Type B pancreatic cell (in vitro differentiated cells): ENCODE measurements around the gene FGF14. TPM values are rescaled to one million over a fixed set of nuclear protein-coding genes. Genes with fewer than 3 reads are reported as not detected.

Experiments
- DNase-seq: peaks from one replicate; pipeline ENCODE4 v3.0.0; 2021; ENCODE audit warnings: mixed read lengths; ENCODE audit not compliant: unreplicated experiment; ENCODE audit errors: extremely low spot score
- H3K27ac Mint-ChIP-seq: 2 replicates; pipeline ENCODE4 v1.8.0; 2021; ENCODE audit warnings: mild to moderate bottlenecking, mixed read lengths
- H3K27me3 Mint-ChIP-seq: 2 replicates; pipeline ENCODE4 v1.8.0; 2021; ENCODE audit warnings: mixed read lengths
- H3K36me3 Mint-ChIP-seq: 2 replicates; pipeline ENCODE4 v1.8.0; 2021; ENCODE audit warnings: mixed read lengths
- H3K4me1 Mint-ChIP-seq: one replicate; pipeline ENCODE4 v1.8.0; 2021; ENCODE audit warnings: mixed read lengths; ENCODE audit not compliant: unreplicated experiment
- H3K4me3 Mint-ChIP-seq: 2 replicates; pipeline ENCODE4 v1.8.0; 2021; ENCODE audit warnings: mild to moderate bottlenecking, mixed read lengths
- H3K9me3 Mint-ChIP-seq: 2 replicates; pipeline ENCODE4 v1.8.0; 2021; ENCODE audit warnings: mixed read lengths
- total RNA-seq: library from RNA; stranded (reverse); gene quantifications from 2 replicates; pipeline ENCODE4 v1.2.1, GENCODE V29; 2021; ENCODE audit warnings: low replicate concordance
- TF ChIP-seq, protein P1 (sequence below): fragments of 200-600 bp; sonication (generic); conservative IDR thresholded peaks from 2 replicates; pipeline ENCODE4 v1.5.0; 2021; ENCODE audit warnings: antibody characterized with exemption, mild to moderate bottlenecking

The FGF14 gene
- total RNA-seq, 1 donor from 2014 or later: 4.2 TPM

DNA sequence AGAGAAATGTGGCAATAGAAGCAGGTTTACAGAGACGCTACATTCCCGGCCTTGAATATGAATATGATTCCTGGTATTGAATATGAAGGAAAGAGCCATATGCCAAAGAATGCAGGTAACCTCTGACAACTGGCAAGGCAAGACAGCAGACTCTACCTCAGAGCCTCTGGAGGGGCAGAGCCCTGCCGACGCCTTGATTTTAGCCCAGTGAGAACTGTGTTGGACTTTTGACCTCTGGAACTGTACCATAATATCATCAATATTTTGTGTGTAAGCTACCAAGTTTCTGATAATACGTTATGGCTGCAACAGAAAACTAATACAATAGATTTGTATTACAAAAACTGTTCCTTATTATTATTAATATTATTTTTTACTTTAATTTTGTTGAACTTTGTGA lies 219.7 kb downstream of the FGF14 start:
- TF ChIP-seq, protein P1, sequence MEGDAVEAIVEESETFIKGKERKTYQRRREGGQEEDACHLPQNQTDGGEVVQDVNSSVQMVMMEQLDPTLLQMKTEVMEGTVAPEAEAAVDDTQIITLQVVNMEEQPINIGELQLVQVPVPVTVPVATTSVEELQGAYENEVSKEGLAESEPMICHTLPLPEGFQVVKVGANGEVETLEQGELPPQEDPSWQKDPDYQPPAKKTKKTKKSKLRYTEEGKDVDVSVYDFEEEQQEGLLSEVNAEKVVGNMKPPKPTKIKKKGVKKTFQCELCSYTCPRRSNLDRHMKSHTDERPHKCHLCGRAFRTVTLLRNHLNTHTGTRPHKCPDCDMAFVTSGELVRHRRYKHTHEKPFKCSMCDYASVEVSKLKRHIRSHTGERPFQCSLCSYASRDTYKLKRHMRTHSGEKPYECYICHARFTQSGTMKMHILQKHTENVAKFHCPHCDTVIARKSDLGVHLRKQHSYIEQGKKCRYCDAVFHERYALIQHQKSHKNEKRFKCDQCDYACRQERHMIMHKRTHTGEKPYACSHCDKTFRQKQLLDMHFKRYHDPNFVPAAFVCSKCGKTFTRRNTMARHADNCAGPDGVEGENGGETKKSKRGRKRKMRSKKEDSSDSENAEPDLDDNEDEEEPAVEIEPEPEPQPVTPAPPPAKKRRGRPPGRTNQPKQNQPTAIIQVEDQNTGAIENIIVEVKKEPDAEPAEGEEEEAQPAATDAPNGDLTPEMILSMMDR: no peak
- Mint-ChIP-seq H3K27ac (no peak overlapping the region), H3K36me3 (no peaks in the 10 kb centered on the region), H3K4me3 (no peak overlapping the region), H3K27me3 (no peaks in the 10 kb centered on the region), H3K9me3 (no peaks in the 10 kb centered on the region), H3K4me1 (no peaks in the 10 kb centered on the region)
- no peak for DNase-seq

DNA sequence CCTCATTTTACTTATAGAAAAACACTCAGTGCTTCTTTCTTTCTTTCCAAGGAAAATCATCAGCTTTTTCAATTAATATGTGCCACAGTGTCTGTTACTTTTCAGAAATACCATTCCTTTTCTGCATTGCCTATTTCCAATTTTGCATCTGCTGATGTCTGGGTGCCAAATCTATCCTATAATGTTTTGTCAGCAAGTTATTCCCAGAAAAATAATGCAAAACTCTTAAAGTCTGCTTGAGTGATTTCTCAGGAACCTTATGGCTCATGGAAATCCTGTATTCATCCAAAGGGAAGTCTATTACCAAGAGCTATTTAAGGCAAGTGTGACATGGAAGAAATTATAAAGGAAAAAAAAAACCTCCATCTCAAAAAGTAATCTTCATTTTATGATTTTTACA lies 224.4 kb downstream of the FGF14 start:
- TF ChIP-seq, protein P1: no peak
- no peaks in the 10 kb centered on the region for H3K27me3 Mint-ChIP-seq
- no peaks in the 10 kb centered on the region for H3K9me3 Mint-ChIP-seq
- no peak for DNase-seq
- no peak overlapping the region for H3K4me3 Mint-ChIP-seq
- no peaks in the 10 kb centered on the region for H3K4me1 Mint-ChIP-seq
- no peaks in the 10 kb centered on the region for H3K36me3 Mint-ChIP-seq
- no peak overlapping the region for H3K27ac Mint-ChIP-seq

DNA sequence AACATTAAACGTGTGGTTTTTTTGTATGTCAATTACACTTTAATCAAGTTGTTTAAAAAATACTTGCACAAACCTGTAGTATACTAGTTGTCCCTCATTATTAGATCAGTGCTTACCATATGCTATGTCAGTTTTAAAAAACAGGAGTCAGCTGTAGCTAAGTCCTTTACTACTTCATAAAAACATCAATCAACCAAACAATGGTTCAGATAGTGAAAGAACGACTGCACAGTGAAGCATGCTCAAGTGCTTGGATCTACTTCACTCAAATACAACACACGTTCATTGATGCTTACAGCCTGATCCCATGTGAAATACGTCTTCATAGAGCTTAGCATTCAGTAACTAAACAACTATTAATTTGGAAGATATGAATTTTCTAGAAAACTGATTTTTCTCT lies 225.0 kb downstream of the FGF14 start:
- H3K4me1 Mint-ChIP-seq: no peaks in the 10 kb centered on the region
- H3K36me3 Mint-ChIP-seq: no peaks in the 10 kb centered on the region
- TF ChIP-seq, protein P1: no peak
- H3K4me3 Mint-ChIP-seq: no peak overlapping the region
- no peak overlapping the region for H3K27ac Mint-ChIP-seq
- DNase-seq: no peak
- H3K9me3 Mint-ChIP-seq: no peaks in the 10 kb centered on the region
- no peaks in the 10 kb centered on the region for H3K27me3 Mint-ChIP-seq

DNA sequence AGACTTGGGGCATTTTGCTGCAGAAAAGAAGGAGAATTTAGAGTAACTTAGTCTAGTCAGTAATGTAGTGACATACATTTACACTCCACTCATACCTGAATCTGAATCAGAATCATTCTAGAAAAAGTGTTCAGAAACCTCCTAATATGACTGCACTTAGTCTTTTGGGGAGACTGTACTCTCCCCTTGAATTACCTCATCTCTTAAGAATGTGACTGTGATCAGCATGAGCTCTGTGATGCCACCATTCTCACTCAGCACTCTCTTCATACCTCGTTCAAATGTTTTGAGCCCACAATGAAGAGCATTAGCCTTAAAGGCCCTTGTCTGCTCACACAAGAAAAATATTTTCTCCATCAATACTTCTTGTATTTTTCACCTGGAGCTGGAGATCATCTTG lies 229.4 kb downstream of the FGF14 start:
- Mint-ChIP-seq H3K36me3 (no peaks in the 10 kb centered on the region), H3K4me1 (no peaks in the 10 kb centered on the region), H3K27me3 (no peaks in the 10 kb centered on the region), H3K27ac (no peak overlapping the region), H3K9me3 (no peaks in the 10 kb centered on the region), H3K4me3 (no peak overlapping the region)
- TF ChIP-seq, protein P1: no peak
- DNase-seq: no peak

DNA sequence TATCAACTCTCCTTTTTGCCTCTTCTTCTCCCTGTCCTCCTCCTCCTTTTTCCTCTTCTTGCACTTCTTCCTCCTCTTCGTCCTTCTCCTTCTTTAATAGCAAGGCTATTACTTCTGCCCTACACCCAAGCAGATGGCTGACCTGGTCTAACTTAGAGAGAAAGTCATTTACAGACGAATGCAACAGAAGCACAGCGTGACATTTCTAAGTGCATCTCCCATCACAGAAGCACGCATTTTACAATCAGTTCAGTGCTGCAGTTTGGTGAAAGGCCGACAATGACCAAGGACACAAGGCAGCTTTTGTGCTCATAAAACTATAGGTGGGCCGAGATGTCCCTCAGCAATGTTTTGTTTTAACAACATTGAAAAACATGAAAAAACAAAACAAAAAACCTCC lies 231.5 kb downstream of the FGF14 start:
- no peaks in the 10 kb centered on the region for H3K36me3 Mint-ChIP-seq
- H3K4me3 Mint-ChIP-seq: no peak overlapping the region
- H3K27me3 Mint-ChIP-seq: no peaks in the 10 kb centered on the region
- no peaks in the 10 kb centered on the region for H3K9me3 Mint-ChIP-seq
- H3K4me1 Mint-ChIP-seq: no peaks in the 10 kb centered on the region
- no peak for DNase-seq
- TF ChIP-seq, protein P1: no peak
- no peak overlapping the region for H3K27ac Mint-ChIP-seq

DNA sequence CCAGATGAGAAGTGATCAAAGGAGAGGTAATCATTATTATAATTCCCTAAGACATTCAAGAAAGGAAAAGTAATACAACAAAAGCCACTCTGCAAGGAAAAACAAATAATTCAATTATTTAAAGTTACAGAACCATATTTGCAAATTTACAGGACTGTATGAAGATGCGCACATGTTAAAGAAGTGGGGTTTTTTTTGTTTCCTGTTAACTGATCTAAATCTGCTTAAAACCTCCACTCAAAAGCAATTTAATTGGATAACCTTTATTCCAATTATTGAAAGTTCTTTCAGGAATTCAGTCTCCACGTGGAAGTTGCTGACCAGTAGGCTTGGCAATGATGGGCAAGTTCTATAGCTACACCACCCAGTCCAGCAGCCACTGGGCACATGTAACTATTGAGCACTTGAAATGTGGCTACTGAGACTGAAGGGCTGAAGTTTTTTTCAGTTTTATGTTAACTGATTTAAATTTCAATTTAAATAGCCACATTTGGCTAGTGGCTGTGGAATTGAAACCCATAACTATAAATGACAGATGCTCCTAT lies 232.3 kb downstream of the FGF14 start:
- Mint-ChIP-seq H3K9me3 (no peaks in the 10 kb centered on the region), H3K4me3 (no peak overlapping the region), H3K36me3 (no peaks in the 10 kb centered on the region), H3K27ac (no peak overlapping the region), H3K27me3 (no peaks in the 10 kb centered on the region), H3K4me1 (no peaks in the 10 kb centered on the region)
- TF ChIP-seq, protein P1: no peak
- DNase-seq: no peak
